D721Med (cell line): ENCODE measurements around the gene FAM25C.
"Not testable (repeated sequence)": the region's sequence is repeated elsewhere in the genome, so short reads cannot be mapped to it uniquely, and the experiment has no call there.

Experiments
- DNase-seq: peaks from one replicate; pipeline ENCODE4 v3.0.0; 2011; ENCODE audit warnings: low spot score; ENCODE audit not compliant: insufficient read length
- FAIRE-seq: peaks from 2 replicates; lab custom pipeline; 2011; peaks lifted over from hg19 to GRCh38; lab: Jason Lieb, UNC

The FAM25C gene

GRCh38 chr10:47999691-48000090 lies at the start of gene FAM25C:
TSS of gene FAM25C (minus strand) at chr10:47999791. CDS start at chr10:47999765, 26 bp downstream.
- not testable (repeated sequence) for FAIRE-seq, DNase-seq

DNA sequence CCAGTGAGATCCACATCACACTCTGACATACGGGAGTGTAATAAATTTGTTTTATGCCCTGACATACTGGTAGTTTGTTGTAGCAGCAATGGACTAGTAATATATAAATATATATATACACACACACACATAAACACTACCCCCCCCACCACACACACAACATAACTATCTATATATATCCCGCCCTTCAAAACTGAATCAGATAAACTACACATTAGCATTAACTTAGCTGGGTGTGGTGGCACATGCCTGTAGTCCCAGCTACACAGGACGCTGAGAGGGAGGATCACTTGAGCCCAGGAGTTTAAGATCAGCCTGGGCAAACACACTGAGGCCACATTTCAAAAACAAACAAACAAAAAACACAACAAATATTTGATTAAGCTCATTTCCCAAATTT lies 45.0 kb upstream of the FAM25C start:
- not testable (repeated sequence) for DNase-seq, FAIRE-seq

DNA sequence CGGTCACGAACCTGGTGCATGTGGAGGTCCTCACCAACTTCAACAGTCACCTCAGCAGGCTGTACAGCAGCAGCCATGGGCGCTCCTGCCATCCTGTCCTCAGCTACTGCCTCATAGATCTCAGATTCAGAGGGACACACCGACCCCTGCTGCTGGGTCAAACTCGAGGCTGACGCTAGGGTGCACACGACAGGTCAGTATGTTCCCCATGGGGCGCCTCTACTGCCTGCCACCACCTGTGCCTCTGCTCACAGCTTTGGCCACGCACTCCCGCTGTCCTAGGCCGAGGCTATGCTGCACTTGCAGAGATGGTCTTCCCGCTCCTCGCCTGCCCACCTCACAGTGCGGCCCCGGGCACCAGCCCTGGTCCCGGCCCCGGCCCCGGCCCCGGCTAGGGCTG lies 31.8 kb upstream of the FAM25C start:
- not testable (repeated sequence) for FAIRE-seq, DNase-seq

- not testable (repeated sequence) for FAIRE-seq
These were observed 2.7 kb upstream of the FAM25C start for GRCh38 chr10:48002306-48002705.

GRCh38 chr10:47994045-47994444 lies 5.5 kb downstream of the FAM25C start:
- FAIRE-seq, DNase-seq: not testable (repeated sequence)

More at GRCh38 chr10:48002306-48002705, 2.7 kb upstream of the FAM25C start:
- not testable (repeated sequence) for DNase-seq

GRCh38 chr10:47992560-47992959 lies 7.0 kb downstream of the FAM25C start:
- FAIRE-seq, result not testable (repeated sequence)

DNA sequence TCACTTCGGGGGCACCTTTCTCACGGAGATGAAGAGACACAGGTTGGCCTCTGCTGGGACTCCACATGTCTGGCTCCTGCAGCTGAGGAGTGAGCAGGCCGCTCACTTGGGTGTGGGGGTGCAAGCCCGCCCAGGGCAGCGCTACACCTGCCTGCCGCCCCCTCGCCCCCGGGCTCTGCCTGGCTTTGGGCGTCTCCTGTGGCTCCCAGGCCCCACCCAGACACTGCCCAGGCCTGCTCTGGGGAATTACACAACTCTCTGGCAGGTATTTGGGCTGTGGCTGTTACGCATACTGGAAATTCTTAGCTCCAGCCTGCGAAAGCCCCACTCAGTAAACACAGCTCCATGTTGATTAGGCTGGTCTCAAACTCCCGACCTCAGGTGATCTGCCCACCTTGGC lies 7.9 kb downstream of the FAM25C start:
- not testable (repeated sequence) for FAIRE-seq, DNase-seq

More at GRCh38 chr10:47992560-47992959, 7.0 kb downstream of the FAM25C start:
- not testable (repeated sequence) for DNase-seq

DNA sequence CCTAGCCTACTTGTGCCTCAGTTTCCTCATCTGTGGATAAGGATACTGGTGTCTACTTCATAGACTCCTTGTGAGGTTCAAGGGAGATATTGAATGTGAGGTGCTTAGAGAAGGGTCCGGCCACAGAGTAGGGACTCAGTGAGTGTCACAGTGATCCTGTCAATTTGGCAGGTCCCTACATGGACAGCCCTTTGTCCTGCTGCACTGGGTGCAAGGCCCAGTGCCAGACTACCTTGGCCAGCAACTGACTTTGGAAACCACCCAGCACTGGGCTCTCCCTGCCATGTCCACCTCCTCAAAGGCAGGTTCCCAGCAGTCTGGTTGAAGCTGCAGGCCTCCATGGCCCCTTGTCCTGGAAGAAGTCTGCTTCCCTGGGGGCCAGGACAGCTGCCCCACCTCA lies 9.5 kb downstream of the FAM25C start:
- DNase-seq, FAIRE-seq: not testable (repeated sequence)

DNA sequence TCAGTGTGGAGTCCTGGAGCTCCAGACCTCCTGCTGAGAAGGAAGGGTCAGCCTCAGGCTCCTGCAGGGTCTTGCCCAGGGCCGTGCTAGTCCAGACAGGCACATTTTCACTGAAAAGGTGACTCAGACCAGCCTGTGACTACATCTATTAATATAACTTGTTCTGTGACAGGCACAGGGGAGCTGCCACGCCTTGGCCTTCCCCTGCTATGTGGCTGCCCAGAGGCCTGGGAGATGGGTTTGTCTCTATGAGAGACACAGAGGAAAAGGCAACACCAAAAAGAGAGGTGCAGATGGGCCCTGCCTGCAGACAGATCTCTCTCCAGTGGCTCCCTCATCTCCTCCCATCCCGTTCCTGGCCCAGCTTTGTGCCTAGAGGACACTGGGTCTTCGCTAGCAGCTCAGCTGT lies 10.0 kb downstream of the FAM25C start:
- not testable (repeated sequence) for DNase-seq, FAIRE-seq

DNA sequence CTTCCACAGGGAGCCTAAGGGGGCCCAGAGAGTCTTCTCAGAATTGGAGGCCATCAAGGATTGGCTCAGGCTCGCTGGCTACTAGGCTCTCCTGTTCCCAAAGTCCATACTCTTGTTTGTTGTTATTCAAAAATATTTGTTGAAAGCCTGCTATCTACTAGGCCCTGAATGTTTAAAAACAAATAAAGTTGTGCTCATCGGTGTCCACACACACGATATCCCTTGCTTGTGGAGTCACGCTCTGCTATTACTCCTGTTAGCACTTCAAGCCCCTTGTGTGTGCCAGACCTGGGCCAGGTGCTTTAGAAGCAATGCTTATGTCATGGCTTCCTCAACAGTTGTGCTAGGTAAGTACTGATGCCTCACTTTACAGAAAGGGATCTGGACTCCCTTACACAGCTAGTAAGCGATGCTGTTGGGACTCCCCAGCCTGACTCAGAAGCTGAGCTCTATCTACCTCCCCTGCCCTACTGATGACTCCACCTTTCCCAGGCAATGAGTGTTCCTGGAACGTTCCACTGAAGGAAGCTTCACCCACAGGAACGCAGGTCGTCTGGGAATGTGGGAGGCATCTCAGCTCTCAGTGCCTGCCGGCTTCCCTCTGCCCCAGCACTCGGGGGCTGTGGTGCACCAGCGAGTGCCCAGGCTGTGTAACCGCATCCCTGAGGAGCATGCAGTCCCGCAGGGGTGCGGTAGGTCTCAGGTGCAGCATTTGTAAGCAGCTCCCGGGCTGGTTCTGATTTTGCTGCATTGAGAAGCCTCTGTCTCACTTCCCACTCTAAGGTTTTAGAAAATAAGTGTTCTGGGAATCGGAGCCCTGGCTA lies 10.7 kb downstream of the FAM25C start:
- not testable (repeated sequence) for DNase-seq

DNA sequence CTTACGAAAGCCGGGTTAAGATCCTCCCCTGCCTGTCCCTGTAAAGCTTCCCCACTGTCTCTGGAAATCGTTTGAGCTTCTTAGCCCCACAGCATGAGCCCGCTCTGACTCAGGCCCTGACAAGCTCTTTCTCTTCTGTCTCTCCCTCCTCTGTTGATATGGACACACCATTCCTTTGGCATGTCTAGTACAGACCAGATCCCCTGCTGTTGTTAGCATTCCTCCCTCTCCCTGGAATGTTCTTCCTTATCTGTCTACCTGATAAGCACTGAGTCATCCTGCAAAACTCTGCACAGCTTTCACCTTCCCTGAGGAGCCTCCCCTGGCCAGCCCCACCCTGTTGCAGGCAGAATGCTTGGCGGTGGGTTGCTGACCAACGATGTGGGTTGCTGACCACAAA lies 11.6 kb downstream of the FAM25C start:
- not testable (repeated sequence) for FAIRE-seq, DNase-seq

More for the DNA sequence above, 10.7 kb downstream of the FAM25C start:
- FAIRE-seq, result not testable (repeated sequence)

- FAIRE-seq, DNase-seq: not testable (repeated sequence)
These were observed 13.0 kb downstream of the FAM25C start for GRCh38 chr10:47986413-47987230.

- FAIRE-seq, result not testable (repeated sequence)
These were observed 24.2 kb downstream of the FAM25C start for GRCh38 chr10:47975409-47975808.

DNA sequence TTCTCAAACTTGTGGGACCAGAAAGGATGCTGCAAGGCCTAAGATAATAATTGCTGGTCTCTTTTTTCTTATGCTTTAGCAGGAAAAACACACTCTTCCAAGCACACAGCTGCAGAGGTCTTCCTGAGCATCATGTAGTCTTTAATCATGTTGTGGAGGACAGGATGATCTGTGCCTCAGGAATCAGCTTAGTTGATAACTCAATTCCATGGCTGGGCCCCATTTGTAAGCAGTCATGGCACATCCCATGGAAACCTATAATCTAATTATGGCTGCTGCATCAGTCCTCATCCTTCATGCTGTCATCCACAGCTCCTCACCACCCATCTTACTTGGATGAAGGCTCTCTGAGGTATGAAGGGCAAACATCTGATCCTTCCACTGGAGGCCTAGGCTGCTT lies 26.5 kb downstream of the FAM25C start:
- DNase-seq, FAIRE-seq: not testable (repeated sequence)

More at GRCh38 chr10:47975409-47975808, 24.2 kb downstream of the FAM25C start:
- not testable (repeated sequence) for DNase-seq

DNA sequence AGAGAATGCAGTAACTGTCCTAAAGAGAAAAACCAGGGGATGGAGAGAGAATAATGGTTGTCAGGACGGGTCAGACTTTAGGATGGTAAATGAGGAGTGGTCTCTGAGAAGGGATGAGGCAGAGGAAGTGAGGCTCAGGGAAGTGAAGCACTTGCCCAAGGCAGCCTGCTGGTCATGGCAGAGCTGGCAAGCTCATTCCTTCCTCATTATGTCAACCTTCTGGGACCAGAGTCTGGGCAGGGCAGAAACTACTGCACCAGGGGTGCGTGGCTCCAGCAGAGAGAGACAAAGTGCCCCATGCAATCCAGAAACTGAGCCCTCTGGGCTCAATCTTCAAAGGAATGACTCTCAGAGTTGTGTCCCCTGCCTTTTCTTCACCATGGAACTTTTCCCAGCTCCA lies 27.5 kb downstream of the FAM25C start:
- not testable (repeated sequence) for FAIRE-seq, DNase-seq

DNA sequence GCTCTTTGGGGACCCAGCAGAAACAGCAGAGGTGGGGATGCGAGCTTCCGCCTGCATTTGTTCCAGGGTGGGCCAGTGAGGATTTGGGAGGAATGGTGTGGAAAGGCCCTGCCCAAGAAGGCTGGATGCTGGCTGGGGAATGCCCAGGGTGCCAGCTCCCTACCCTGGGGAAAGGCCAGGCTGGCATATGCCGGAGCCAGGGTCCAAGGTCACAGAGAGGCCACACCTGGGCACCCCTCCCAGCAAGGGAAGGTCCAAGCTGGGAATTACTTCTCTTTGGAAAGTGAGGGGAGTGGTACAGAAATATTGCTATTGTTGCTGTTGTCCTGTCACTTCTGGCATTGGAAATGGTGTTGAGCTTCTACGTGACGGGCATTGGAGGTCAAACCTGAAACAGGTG lies 28.0 kb downstream of the FAM25C start:
- not testable (repeated sequence) for DNase-seq, FAIRE-seq

DNA sequence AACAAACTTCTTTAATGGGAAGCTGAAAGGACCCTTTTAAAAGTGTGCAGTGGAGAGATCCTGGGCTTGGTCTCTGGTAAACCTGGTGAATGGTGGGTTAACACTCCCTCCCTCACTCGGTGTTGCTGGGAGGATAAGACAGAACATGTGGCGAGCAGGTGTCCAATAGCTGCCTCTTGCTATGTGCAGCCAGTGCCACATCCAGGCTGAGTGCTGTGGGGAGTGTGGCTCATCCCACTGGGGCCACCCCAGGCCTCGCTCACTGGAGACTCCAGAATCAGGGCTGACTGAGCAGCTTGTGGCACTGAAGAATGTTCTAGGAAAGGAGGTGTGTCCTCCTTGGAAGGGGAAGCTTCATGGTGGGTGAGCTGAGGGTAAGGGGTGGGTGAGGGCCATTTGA lies 29.5 kb downstream of the FAM25C start:
- FAIRE-seq, DNase-seq: not testable (repeated sequence)

DNA sequence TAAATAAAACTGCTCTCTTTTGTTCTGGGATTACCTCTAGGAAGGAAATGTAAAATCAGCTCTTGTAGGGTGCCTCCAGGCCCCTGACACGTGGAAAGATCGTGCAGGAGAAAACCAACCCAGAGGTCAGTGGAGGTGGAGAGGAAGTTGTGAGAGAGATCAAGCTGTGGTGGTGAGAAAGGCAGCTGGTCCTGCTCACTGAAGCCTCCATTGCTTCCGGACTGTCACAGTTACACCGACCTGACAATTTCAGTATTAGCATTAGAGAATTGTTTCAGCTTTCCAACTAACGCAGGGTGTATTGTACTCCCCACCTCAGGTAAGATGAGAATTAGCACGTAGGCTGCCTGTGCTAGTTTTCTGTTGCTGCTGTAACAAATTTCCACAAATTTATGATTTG lies 30.6 kb downstream of the FAM25C start:
- FAIRE-seq, DNase-seq: not testable (repeated sequence)

GRCh38 chr10:47964280-47965063 lies 35.1 kb downstream of the FAM25C start:
- not testable (repeated sequence) for DNase-seq, FAIRE-seq
